ENCODE measurements around the gene ZSCAN5C. TPM values are rescaled to one million over a fixed set of nuclear protein-coding genes. Genes with fewer than 3 reads are reported as not detected.
"Not testable (repeated sequence)": the region's sequence is repeated elsewhere in the genome, so short reads cannot be mapped to it uniquely, and the experiment has no call there.

The ZSCAN5C gene
- total RNA-seq, 1 donor from 2014 or later: not detected

- peaks cover 16% of the 10 kb centered on the region for H3K27me3 ChIP-seq (ENCODE audit: control insufficient read depth, insufficient read depth, low read length)
- H3K4me3 ChIP-seq (ENCODE audit: low read depth, low read length): no peak overlapping the region
- no peak for DNase-seq (ENCODE audit: low read depth)
- no peaks in the 10 kb centered on the region for H3K36me3 ChIP-seq (ENCODE audit: control insufficient read depth, insufficient read depth, low read length)
- TF ChIP-seq CTCF (IDR thresholded peaks at IDR 0.05; ENCODE audit: insufficient read depth, low read length, poor library complexity, severe bottlenecking): no peak
Observed at GRCh38 chr19:56177564-56178243, 24.4 kb upstream of the ZSCAN5C start.

GRCh38 chr19:56189785-56190184, 12.3 kb upstream of the ZSCAN5C start:
- H3K36me3 ChIP-seq (ENCODE audit: control insufficient read depth, insufficient read depth, low read length): no peaks in the 10 kb centered on the region
- no peak for TF ChIP-seq CTCF (IDR thresholded peaks at IDR 0.05; ENCODE audit: insufficient read depth, low read length, poor library complexity, severe bottlenecking)

GRCh38 chr19:56191115-56191514, 11.0 kb upstream of the ZSCAN5C start:
- no peak for DNase-seq (ENCODE audit: low read depth)
- Histone ChIP-seq H3K27me3 (ENCODE audit: control insufficient read depth, insufficient read depth, low read length) (no peaks in the 10 kb centered on the region), H3K4me3 (ENCODE audit: low read depth, low read length) (no peak overlapping the region), H3K36me3 (ENCODE audit: control insufficient read depth, insufficient read depth, low read length) (no peaks in the 10 kb centered on the region)
- TF ChIP-seq CTCF (IDR thresholded peaks at IDR 0.05; ENCODE audit: insufficient read depth, low read length, poor library complexity, severe bottlenecking): no peak

More at GRCh38 chr19:56189785-56190184, 12.3 kb upstream of the ZSCAN5C start:
- H3K4me3 ChIP-seq (ENCODE audit: low read depth, low read length): no peak overlapping the region
- DNase-seq (ENCODE audit: low read depth): no peak
- no peaks in the 10 kb centered on the region for H3K27me3 ChIP-seq (ENCODE audit: control insufficient read depth, insufficient read depth, low read length)

GRCh38 chr19:56191711-56192110, 10.4 kb upstream of the ZSCAN5C start:
- DNase-seq (ENCODE audit: low read depth): no peak
- Histone ChIP-seq H3K4me3 (ENCODE audit: low read depth, low read length) (no peak overlapping the region), H3K27me3 (ENCODE audit: control insufficient read depth, insufficient read depth, low read length) (no peaks in the 10 kb centered on the region), H3K36me3 (ENCODE audit: control insufficient read depth, insufficient read depth, low read length) (no peaks in the 10 kb centered on the region)
- no peak for TF ChIP-seq CTCF (IDR thresholded peaks at IDR 0.05; ENCODE audit: insufficient read depth, low read length, poor library complexity, severe bottlenecking)

GRCh38 chr19:56193981-56194640, 8.0 kb upstream of the ZSCAN5C start:
- H3K4me3 ChIP-seq (ENCODE audit: low read depth, low read length): no peak overlapping the region
- no peak for TF ChIP-seq CTCF (IDR thresholded peaks at IDR 0.05; ENCODE audit: insufficient read depth, low read length, poor library complexity, severe bottlenecking)
- H3K36me3 ChIP-seq (ENCODE audit: control insufficient read depth, insufficient read depth, low read length): no peaks in the 10 kb centered on the region
- no peaks in the 10 kb centered on the region for H3K27me3 ChIP-seq (ENCODE audit: control insufficient read depth, insufficient read depth, low read length)
- no peak for DNase-seq (ENCODE audit: low read depth)

GRCh38 chr19:56197646-56198045, 4.4 kb upstream of the ZSCAN5C start, which contains the start of gene ZSCAN5B:
ZSCAN5B (minus strand) TSS chr19:56197783; CDS start chr19:56193052, 4,731 bp downstream.
- not testable (repeated sequence) for H3K36me3 ChIP-seq (ENCODE audit: control insufficient read depth, insufficient read depth, low read length); DNase-seq (ENCODE audit: low read depth); H3K4me3 ChIP-seq (ENCODE audit: low read depth, low read length); H3K27me3 ChIP-seq (ENCODE audit: control insufficient read depth, insufficient read depth, low read length)
